Astrocyte (in vitro differentiated cells and primary cell): ENCODE data around the gene RABGAP1L.

ENCODE experiments used
- EZH2 ChIP-seq: IDR thresholded peaks from 2 replicates; pipeline ENCODE4 v1.6.1; 2012; ENCODE audit warnings: mild to moderate bottlenecking, low read length, inconsistent platforms; ENCODE audit not compliant: insufficient read depth
- TF ChIP-seq, protein P1 (sequence below): IDR thresholded peaks from 2 replicates; pipeline ENCODE4 v1.5.1; 2011; ENCODE audit warnings: low read depth, mild to moderate bottlenecking, inconsistent platforms, low read length, moderate library complexity; ENCODE audit not compliant: insufficient read depth

DNA sequence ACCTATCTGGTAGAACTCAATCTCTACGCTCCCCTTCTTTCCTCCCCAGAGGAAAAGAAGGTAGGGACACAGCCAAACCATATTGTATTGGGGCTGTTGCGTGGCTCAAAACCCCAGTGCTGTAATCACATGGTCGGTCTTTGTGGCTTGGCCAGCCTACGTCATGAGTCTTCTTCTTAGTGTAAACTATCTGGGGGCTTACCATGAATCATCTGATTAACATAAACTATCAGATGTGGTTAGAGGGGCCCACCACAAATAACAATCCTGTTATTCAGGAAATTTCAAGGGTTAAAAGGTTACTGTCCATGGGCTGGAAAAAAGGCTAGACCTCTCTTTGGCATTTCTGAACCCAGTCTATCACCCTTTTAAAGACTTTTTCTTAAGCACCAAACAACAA is 238.9 kb downstream of the RABGAP1L start:
- TF ChIP-seq EZH2, result no peak
- TF ChIP-seq, protein P1, sequence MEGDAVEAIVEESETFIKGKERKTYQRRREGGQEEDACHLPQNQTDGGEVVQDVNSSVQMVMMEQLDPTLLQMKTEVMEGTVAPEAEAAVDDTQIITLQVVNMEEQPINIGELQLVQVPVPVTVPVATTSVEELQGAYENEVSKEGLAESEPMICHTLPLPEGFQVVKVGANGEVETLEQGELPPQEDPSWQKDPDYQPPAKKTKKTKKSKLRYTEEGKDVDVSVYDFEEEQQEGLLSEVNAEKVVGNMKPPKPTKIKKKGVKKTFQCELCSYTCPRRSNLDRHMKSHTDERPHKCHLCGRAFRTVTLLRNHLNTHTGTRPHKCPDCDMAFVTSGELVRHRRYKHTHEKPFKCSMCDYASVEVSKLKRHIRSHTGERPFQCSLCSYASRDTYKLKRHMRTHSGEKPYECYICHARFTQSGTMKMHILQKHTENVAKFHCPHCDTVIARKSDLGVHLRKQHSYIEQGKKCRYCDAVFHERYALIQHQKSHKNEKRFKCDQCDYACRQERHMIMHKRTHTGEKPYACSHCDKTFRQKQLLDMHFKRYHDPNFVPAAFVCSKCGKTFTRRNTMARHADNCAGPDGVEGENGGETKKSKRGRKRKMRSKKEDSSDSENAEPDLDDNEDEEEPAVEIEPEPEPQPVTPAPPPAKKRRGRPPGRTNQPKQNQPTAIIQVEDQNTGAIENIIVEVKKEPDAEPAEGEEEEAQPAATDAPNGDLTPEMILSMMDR, result no peak
